Stimulated activated CD8-positive, alpha-beta memory T cell treated with anti-CD3 and anti-CD28 coated beads, Interleukin-2, amount 100 ng/mL, for 1 hour (primary cell): ENCODE data around the gene PRR30.
A peak's percentile ranks its signal among the peaks of the same experiment; 100 is the strongest.
"Not testable (repeated sequence)": the region's sequence is repeated elsewhere in the genome, so short reads cannot be mapped to it uniquely, and the experiment has no call there.

Experiments used
- DNase-seq, 2 donors: peaks; one replicate each; pipeline ENCODE4 v3.0.0-alpha.2; 2020; ENCODE audit warnings: low read depth in 2 of 2

The PRR30 gene

GRCh38 chr2:27128668-27129571, 10.3 kb downstream of the PRR30 start:
- DNase-seq = no peak

- DNase-seq = no peak
Measured at GRCh38 chr2:27127883-27128667, 11.1 kb downstream of the PRR30 start.

- no peak for DNase-seq
Measured at GRCh38 chr2:27126252-27126710, 12.9 kb downstream of the PRR30 start.

GRCh38 chr2:27125104-27125503, 14.1 kb downstream of the PRR30 start:
- no peak for DNase-seq

- DNase-seq = peak; percentile 37 to 38
Measured at GRCh38 chr2:27123302-27124150, 15.7 kb downstream of the PRR30 start, which contains the start of gene ABHD1. Gene ABHD1, plus strand, starts transcription at chr2:27123815. Its CDS starts 134 bp downstream, at chr2:27123949.

GRCh38 chr2:27122791-27123190, 16.4 kb downstream of the PRR30 start:
- DNase-seq = no peak

- no peak for DNase-seq
Measured at GRCh38 chr2:27121906-27122305, 17.3 kb downstream of the PRR30 start.

GRCh38 chr2:27119330-27119670, 19.9 kb downstream of the PRR30 start:
- not testable (repeated sequence) for DNase-seq

GRCh38 chr2:27118525-27119329, 20.5 kb downstream of the PRR30 start, which contains the start of gene CGREF1:
Gene CGREF1, minus strand, starts transcription at chr2:27119128. Its CDS starts 14,762 bp downstream, at chr2:27104366.
- no peak for DNase-seq

- DNase-seq = no peak
Measured at GRCh38 chr2:27117995-27118524, 21.1 kb downstream of the PRR30 start.

- DNase-seq = no peak
Measured at GRCh38 chr2:27115519-27115918, 23.7 kb downstream of the PRR30 start.

GRCh38 chr2:27111392-27112078, 27.7 kb downstream of the PRR30 start:
- not testable (repeated sequence) for DNase-seq

- not testable (repeated sequence) for DNase-seq
Measured at GRCh38 chr2:27110603-27111352, 28.4 kb downstream of the PRR30 start.

- no peak for DNase-seq
Measured at GRCh38 chr2:27109083-27109482, 30.1 kb downstream of the PRR30 start.

- DNase-seq = no peak
Measured at GRCh38 chr2:27108221-27108620, 31.0 kb downstream of the PRR30 start.

- no peak for DNase-seq
Measured at GRCh38 chr2:27105981-27106380, 33.2 kb downstream of the PRR30 start.

- DNase-seq = no peak
Measured at GRCh38 chr2:27102329-27102728, 36.9 kb downstream of the PRR30 start.

- DNase-seq = no peak
Measured at GRCh38 chr2:27100036-27100435, 39.2 kb downstream of the PRR30 start.

- no peak for DNase-seq
Measured at GRCh38 chr2:27099334-27099955, 39.8 kb downstream of the PRR30 start.
